SU-DHL-6 (cell line): ENCODE measurements around the gene UXS1.

ENCODE experiments used
- H2AFZ ChIP-seq: fragments of 200-600 bp; sonication (generic); 2 replicates; pipeline ENCODE4 v1.6.1; 2014; ENCODE audit warnings: low read depth, mild to moderate bottlenecking, moderate library complexity, mixed read lengths, antibody characterized with exemption, low read length; ENCODE audit not compliant: severe bottlenecking
- H3F3A ChIP-seq: fragments of 200-600 bp; shearing (Covaris generic); 2 replicates; pipeline ENCODE4 v1.6.0; 2016; ENCODE audit warnings: antibody characterized with exemption, mild to moderate bottlenecking; ENCODE audit not compliant: insufficient read depth
- H3K27ac ChIP-seq: fragments of 200-600 bp; sonication (generic); 2 replicates; pipeline ENCODE4 v1.5.1; 2016; ENCODE audit warnings: low read depth, mild to moderate bottlenecking, low read length, moderate library complexity, mixed read lengths
- H3K27me3 ChIP-seq: fragments of 200-600 bp; sonication (generic), shearing (Covaris generic); 2 replicates; pipeline ENCODE4 v1.6.0; 2014; ENCODE audit warnings: mild to moderate bottlenecking, low read length
- H3K36me3 ChIP-seq: fragments of 200-600 bp; sonication (generic); 2 replicates; pipeline ENCODE4 v1.6.1; 2014; ENCODE audit warnings: mild to moderate bottlenecking, low read length, mixed read lengths
- H3K4me2 ChIP-seq: fragments of 300-600, 200-600 bp; shearing (Covaris generic), sonication (generic); 2 replicates; pipeline ENCODE4 v1.6.0; 2014; ENCODE audit warnings: low read length, low read depth, mild to moderate bottlenecking; ENCODE audit not compliant: poor library complexity, severe bottlenecking
- H3K4me3 ChIP-seq: fragments of 200-600 bp; sonication (generic); 2 replicates; pipeline ENCODE4 v1.5.1; 2014; ENCODE audit warnings: antibody characterized with exemption, low read length, mild to moderate bottlenecking, mixed read lengths; ENCODE audit not compliant: insufficient read depth, poor library complexity, severe bottlenecking
- H3K79me2 ChIP-seq: fragments of 200-600 bp; sonication (generic); 2 replicates; pipeline ENCODE4 v1.6.1; 2014; ENCODE audit warnings: mild to moderate bottlenecking, low read length, moderate library complexity; ENCODE audit not compliant: insufficient read depth
- H3K9ac ChIP-seq: fragments of 200-600 bp; sonication (generic); 2 replicates; pipeline ENCODE4 v1.7.0; 2014; ENCODE audit warnings: mild to moderate bottlenecking, low read length
- H3K9me2 ChIP-seq: fragments of 200-600 bp; sonication (generic); replicated peaks from 2 replicates; pipeline ENCODE4 v1.6.1; 2014; ENCODE audit warnings: low read length; ENCODE audit not compliant: insufficient read depth
- H3K9me3 ChIP-seq: fragments of 200-600 bp; sonication (generic); 2 replicates; pipeline ENCODE4 v1.6.1; 2014; ENCODE audit warnings: low read length, mixed read lengths; ENCODE audit not compliant: insufficient read depth
- H4K20me1 ChIP-seq: fragments of 200-600 bp; sonication (generic); 2 replicates; pipeline ENCODE4 v1.6.1; 2014; ENCODE audit warnings: low read depth, mild to moderate bottlenecking, antibody characterized with exemption, low read length, moderate library complexity, mixed read lengths
- EZH2phosphoT487 ChIP-seq: fragments of 200-600 bp; sonication (generic), shearing (Covaris generic); conservative IDR thresholded peaks from 2 replicates; pipeline ENCODE4 v1.6.1; 2018; ENCODE audit warnings: mild to moderate bottlenecking, antibody characterized with exemption, low read length, moderate library complexity, mixed read lengths
- TF ChIP-seq, protein P1 (sequence below): fragments of 200-600 bp; sonication (generic); IDR thresholded peaks from one replicate; pipeline ENCODE4 v1.5.1; 2017; ENCODE audit warnings: antibody characterized with exemption, mild to moderate bottlenecking, low read length, moderate library complexity; ENCODE audit not compliant: insufficient read depth, poor library complexity, severe bottlenecking

UXS1 gene

DNA sequence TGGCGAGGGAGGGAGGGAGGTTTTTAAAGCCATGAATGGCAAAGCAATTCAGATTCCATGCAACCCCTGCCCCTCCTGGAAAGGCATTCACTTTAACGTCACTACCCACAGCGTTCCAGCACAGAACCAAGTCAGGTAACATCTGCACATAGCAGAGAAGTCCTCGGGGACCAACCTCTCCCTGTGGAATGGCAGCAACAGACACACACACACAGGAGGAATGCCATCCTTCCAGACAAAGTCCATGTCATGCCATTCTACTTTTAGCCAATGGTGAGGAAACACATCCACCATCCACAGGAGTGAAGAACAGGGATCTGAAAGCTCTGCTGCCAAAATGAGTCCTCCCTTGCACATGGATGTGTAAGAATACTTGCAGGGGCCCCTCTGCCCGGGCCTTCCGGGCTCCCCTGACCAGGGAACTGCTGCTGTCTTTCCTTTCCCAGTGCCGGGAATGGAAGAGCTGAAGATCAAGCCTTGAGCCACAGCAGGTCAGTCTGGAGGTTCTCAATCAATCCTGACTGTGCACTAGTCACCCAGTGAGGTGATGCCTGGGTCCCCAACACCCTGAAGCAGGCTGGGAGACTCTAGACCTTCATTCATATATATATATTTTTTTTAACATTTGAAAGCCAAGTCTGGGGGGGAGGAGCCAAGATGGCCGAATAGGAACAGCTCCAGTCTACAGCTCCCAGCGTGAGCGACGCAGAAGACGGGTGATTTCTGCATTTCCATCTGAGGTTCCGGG is 63.7 kb downstream of the UXS1 start:
- Histone ChIP-seq H3K27me3 (no peaks in the 10 kb centered on the region), H3K27ac (no peak overlapping the region), H3K79me2 (no peaks in the 10 kb centered on the region), H3K9me2 (no peaks in the 10 kb centered on the region), H3K9me3 (no peaks in the 10 kb centered on the region), H3F3A (no peaks in the 10 kb centered on the region), H3K36me3 (no peaks in the 10 kb centered on the region), H3K4me2 (no peak overlapping the region), H2AFZ (no peak overlapping the region), H3K4me3 (no peak overlapping the region), H4K20me1 (no peaks in the 10 kb centered on the region), H3K9ac (no peak overlapping the region)
- TF ChIP-seq, protein P1, sequence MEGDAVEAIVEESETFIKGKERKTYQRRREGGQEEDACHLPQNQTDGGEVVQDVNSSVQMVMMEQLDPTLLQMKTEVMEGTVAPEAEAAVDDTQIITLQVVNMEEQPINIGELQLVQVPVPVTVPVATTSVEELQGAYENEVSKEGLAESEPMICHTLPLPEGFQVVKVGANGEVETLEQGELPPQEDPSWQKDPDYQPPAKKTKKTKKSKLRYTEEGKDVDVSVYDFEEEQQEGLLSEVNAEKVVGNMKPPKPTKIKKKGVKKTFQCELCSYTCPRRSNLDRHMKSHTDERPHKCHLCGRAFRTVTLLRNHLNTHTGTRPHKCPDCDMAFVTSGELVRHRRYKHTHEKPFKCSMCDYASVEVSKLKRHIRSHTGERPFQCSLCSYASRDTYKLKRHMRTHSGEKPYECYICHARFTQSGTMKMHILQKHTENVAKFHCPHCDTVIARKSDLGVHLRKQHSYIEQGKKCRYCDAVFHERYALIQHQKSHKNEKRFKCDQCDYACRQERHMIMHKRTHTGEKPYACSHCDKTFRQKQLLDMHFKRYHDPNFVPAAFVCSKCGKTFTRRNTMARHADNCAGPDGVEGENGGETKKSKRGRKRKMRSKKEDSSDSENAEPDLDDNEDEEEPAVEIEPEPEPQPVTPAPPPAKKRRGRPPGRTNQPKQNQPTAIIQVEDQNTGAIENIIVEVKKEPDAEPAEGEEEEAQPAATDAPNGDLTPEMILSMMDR: no peak
- TF ChIP-seq EZH2phosphoT487: no peak

DNA sequence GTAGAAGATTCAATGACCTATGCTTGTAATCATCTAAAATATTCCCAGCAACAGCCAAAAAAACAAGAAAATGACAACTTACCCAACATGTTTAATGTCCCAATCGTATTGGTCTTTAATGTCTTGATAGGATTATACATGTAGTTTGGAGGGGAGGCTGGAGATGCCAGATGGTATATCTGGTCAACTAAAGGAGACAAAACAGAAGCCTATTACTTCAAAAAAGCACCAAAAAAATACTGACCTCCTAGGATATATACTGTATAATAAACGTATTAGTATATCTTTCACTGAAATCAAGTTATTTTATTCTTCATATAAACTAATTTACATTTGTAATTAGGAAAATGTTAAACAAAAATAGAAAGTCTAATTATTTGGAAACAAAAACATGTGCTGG is 64.5 kb downstream of the UXS1 start:
- Histone ChIP-seq H3F3A (no peaks in the 10 kb centered on the region), H3K27ac (no peak overlapping the region), H3K79me2 (no peaks in the 10 kb centered on the region), H2AFZ (no peak overlapping the region), H3K9me3 (no peaks in the 10 kb centered on the region), H3K9ac (no peak overlapping the region), H3K4me3 (no peak overlapping the region), H4K20me1 (no peaks in the 10 kb centered on the region), H3K27me3 (no peaks in the 10 kb centered on the region), H3K36me3 (no peaks in the 10 kb centered on the region), H3K9me2 (no peaks in the 10 kb centered on the region), H3K4me2 (no peak overlapping the region)
- TF ChIP-seq, protein P1: no peak
- TF ChIP-seq EZH2phosphoT487: no peak

DNA sequence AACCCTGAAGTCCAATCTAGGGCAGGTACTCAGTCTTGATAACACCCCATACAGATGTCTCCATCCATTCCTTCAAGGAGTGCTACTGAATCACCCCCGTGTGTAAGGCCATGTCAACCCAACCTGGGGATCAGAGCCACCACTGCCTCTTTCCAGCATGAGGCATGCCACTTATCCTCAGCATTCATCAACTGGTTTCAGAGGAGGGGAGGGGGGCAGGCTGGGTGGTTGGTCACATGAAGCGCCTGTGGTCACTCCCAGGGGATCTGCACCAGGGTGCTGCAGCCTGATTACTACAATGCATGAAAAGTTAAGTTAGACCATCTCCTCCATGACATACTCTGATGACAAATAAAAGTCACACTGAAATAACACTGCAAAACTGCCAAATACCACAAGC is 65.0 kb downstream of the UXS1 start:
- no peaks in the 10 kb centered on the region for H3K9me2 ChIP-seq
- no peak overlapping the region for H3K27ac ChIP-seq
- no peak overlapping the region for H3K4me2 ChIP-seq
- no peaks in the 10 kb centered on the region for H4K20me1 ChIP-seq
- no peak overlapping the region for H3K4me3 ChIP-seq
- no peaks in the 10 kb centered on the region for H3K9me3 ChIP-seq
- no peak overlapping the region for H2AFZ ChIP-seq
- TF ChIP-seq EZH2phosphoT487: no peak
- TF ChIP-seq, protein P1: no peak
- no peaks in the 10 kb centered on the region for H3K36me3 ChIP-seq
- H3K27me3 ChIP-seq: no peaks in the 10 kb centered on the region
- no peaks in the 10 kb centered on the region for H3K79me2 ChIP-seq
- no peaks in the 10 kb centered on the region for H3F3A ChIP-seq
- H3K9ac ChIP-seq: no peak overlapping the region
